ENCODE measurements around the gene MPHOSPH9.

DNA sequence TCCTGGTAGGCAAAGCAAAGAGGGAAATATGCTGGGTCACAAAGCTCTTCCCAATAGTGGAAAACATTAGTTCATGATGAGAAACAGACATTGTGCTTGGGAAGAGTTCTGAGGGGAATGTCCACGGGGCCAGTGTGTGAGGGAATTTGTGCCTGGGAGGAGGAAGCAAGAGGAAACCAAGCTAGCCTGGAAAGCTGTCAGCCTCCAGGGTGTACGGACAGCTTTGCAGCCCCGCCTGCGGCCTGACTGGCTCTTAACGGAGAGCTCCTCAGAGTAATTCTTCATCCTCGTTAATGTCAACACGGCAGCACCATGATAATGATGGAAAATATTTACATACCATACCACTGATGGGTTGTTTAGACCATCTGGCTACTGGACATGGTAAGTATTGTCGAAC, 114.4 kb downstream of the MPHOSPH9 start:
- TF ChIP-seq ZFP3 (CRISPR knock-in tag; IDR thresholded peaks at IDR 0.05) (no peak), PPARA (CRISPR knock-in tag; IDR thresholded peaks at IDR 0.05; ENCODE audit: borderline replicate concordance) (no peak), TCF4 (CRISPR knock-in tag; IDR thresholded peaks at IDR 0.05; ENCODE audit: borderline replicate concordance) (no peak), ZNF565 (CRISPR knock-in tag; conservative IDR thresholded peaks at IDR 0.05; ENCODE audit: low read depth) (no peak), ARNTL (CRISPR knock-in tag; IDR thresholded peaks at IDR 0.05; ENCODE audit: borderline replicate concordance, low read depth) (no peak), GLIS3 (CRISPR knock-in tag; IDR thresholded peaks at IDR 0.05) (no peak), RARB (CRISPR knock-in tag; IDR thresholded peaks at IDR 0.05) (no peak)
- TF ChIP-seq, protein P1, sequence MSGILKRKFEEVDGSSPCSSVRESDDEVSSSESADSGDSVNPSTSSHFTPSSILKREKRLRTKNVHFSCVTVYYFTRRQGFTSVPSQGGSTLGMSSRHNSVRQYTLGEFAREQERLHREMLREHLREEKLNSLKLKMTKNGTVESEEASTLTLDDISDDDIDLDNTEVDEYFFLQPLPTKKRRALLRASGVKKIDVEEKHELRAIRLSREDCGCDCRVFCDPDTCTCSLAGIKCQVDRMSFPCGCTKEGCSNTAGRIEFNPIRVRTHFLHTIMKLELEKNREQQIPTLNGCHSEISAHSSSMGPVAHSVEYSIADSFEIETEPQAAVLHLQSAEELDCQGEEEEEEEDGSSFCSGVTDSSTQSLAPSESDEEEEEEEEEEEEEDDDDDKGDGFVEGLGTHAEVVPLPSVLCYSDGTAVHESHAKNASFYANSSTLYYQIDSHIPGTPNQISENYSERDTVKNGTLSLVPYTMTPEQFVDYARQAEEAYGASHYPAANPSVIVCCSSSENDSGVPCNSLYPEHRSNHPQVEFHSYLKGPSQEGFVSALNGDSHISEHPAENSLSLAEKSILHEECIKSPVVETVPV (CRISPR knock-in tag; IDR thresholded peaks at IDR 0.05): no peak
- TF ChIP-seq, protein P2, sequence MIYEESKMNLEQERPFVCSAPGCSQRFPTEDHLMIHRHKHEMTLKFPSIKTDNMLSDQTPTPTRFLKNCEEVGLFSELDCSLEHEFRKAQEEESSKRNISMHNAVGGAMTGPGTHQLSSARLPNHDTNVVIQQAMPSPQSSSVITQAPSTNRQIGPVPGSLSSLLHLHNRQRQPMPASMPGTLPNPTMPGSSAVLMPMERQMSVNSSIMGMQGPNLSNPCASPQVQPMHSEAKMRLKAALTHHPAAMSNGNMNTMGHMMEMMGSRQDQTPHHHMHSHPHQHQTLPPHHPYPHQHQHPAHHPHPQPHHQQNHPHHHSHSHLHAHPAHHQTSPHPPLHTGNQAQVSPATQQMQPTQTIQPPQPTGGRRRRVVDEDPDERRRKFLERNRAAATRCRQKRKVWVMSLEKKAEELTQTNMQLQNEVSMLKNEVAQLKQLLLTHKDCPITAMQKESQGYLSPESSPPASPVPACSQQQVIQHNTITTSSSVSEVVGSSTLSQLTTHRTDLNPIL (CRISPR knock-in tag; IDR thresholded peaks at IDR 0.05; ENCODE audit: low read depth): no peak
- TF ChIP-seq, protein P3, sequence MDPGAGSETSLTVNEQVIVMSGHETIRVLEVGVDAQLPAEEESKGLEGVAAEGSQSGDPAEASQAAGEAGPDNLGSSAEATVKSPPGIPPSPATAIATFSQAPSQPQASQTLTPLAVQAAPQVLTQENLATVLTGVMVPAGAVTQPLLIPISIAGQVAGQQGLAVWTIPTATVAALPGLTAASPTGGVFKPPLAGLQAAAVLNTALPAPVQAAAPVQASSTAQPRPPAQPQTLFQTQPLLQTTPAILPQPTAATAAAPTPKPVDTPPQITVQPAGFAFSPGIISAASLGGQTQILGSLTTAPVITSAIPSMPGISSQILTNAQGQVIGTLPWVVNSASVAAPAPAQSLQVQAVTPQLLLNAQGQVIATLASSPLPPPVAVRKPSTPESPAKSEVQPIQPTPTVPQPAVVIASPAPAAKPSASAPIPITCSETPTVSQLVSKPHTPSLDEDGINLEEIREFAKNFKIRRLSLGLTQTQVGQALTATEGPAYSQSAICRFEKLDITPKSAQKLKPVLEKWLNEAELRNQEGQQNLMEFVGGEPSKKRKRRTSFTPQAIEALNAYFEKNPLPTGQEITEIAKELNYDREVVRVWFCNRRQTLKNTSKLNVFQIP (CRISPR knock-in tag; IDR thresholded peaks at IDR 0.05; ENCODE audit: borderline replicate concordance, low read depth): no peak
- TF ChIP-seq, protein P4, sequence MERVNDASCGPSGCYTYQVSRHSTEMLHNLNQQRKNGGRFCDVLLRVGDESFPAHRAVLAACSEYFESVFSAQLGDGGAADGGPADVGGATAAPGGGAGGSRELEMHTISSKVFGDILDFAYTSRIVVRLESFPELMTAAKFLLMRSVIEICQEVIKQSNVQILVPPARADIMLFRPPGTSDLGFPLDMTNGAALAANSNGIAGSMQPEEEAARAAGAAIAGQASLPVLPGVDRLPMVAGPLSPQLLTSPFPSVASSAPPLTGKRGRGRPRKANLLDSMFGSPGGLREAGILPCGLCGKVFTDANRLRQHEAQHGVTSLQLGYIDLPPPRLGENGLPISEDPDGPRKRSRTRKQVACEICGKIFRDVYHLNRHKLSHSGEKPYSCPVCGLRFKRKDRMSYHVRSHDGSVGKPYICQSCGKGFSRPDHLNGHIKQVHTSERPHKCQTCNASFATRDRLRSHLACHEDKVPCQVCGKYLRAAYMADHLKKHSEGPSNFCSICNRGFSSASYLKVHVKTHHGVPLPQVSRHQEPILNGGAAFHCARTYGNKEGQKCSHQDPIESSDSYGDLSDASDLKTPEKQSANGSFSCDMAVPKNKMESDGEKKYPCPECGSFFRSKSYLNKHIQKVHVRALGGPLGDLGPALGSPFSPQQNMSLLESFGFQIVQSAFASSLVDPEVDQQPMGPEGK (CRISPR knock-in tag; IDR thresholded peaks at IDR 0.05; ENCODE audit: borderline replicate concordance): no peak

Measured in SK-N-SH treated with all-trans-retinoic acid at 6 μM for 48 hours (cell line).